HCT116 (cell line): ENCODE data around the gene DIP2B.

Experiments
- CEBPB ChIP-seq: IDR thresholded peaks from 2 replicates; pipeline ENCODE4 v1.6.1; 2012; ENCODE audit warnings: low read depth
- EZH2 ChIP-seq: fragments of 200-600 bp; sonication (generic); IDR thresholded peaks from 2 replicates; pipeline ENCODE4 v1.6.1; 2017; ENCODE audit warnings: antibody characterized with exemption, mixed run types
- POLR2A ChIP-seq: IDR thresholded peaks from 2 replicates; pipeline ENCODE4 v1.7.0; 2011; ENCODE audit warnings: borderline replicate concordance; ENCODE audit not compliant: insufficient read depth, insufficient read length; ENCODE audit errors: extremely low read depth
- POLR2AphosphoS5 ChIP-seq: IDR thresholded peaks from 2 replicates; pipeline ENCODE4 v1.6.1; 2011; ENCODE audit warnings: mild to moderate bottlenecking, low read depth, low read length, moderate library complexity
- TF ChIP-seq, protein P1 (sequence below), 3 experiments: fragments of 200-600 bp in 1 of 3; sonication (generic) in 1 of 3; IDR thresholded peaks in 2 of 3; conservative IDR thresholded peaks in 1 of 3; 2 replicates each; pipeline ENCODE4 v1.5.1; 2012 to 2017; ENCODE audit warnings: low read depth in 2 of 3, low read length in 2 of 3, antibody characterized with exemption in 1 of 3, borderline replicate concordance in 1 of 3, control low read depth in 1 of 3, mild to moderate bottlenecking in 1 of 3, mixed read lengths in 1 of 3, mixed run types in 1 of 3, moderate library complexity in 1 of 3; ENCODE audit not compliant: insufficient read depth in 1 of 3
- TF ChIP-seq, protein P2 (sequence below): IDR thresholded peaks from 2 replicates; pipeline ENCODE4 v1.6.1; 2012

DNA sequence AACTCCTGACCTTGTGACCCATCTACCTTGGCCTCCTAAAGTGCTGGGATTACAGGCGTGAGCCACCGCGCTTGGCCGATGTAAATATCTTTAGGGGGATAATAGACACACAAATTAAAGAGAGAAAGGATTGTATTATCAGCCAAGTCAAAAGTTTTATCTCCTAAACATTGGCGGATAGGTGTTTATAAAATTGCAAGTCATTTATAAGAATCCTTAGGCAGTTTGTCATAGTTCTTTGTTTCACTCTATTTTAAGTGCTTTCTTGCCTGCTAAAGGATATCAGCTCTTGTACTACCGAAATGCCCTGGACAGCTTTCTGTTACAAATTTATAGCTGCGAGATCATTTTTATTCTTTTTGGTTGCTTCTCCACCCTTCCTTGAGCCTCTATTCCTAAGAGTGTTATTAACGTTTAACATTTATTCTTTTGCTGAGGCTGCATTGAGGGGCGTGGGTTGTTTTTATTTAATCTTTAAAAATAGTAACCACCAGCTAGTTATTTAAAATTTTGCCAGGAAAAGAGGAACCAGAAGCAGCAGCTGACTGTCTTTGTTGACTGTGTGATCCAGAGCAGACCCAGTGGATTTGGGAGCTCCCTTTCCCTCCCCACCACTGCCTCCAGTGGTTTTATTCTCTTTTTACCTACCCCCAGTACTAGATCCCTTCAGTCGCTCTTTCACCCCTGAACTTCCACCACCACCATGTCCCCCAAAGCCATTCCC is 106.4 kb downstream of the DIP2B start:
- TF ChIP-seq EZH2, result no peak
- TF ChIP-seq, protein P1, sequence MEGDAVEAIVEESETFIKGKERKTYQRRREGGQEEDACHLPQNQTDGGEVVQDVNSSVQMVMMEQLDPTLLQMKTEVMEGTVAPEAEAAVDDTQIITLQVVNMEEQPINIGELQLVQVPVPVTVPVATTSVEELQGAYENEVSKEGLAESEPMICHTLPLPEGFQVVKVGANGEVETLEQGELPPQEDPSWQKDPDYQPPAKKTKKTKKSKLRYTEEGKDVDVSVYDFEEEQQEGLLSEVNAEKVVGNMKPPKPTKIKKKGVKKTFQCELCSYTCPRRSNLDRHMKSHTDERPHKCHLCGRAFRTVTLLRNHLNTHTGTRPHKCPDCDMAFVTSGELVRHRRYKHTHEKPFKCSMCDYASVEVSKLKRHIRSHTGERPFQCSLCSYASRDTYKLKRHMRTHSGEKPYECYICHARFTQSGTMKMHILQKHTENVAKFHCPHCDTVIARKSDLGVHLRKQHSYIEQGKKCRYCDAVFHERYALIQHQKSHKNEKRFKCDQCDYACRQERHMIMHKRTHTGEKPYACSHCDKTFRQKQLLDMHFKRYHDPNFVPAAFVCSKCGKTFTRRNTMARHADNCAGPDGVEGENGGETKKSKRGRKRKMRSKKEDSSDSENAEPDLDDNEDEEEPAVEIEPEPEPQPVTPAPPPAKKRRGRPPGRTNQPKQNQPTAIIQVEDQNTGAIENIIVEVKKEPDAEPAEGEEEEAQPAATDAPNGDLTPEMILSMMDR (IDR thresholded peaks at IDR 0.05 in 2 of 3, conservative IDR thresholded peaks at IDR 0.05 in 1 of 3; ENCODE audit: borderline replicate concordance in 1 of 3, insufficient read depth in 1 of 3, low read depth in 2 of 3, low read length in 2 of 3), result no peak
- TF ChIP-seq POLR2AphosphoS5, result no peak
- TF ChIP-seq POLR2A, result no peak
- TF ChIP-seq, protein P2, sequence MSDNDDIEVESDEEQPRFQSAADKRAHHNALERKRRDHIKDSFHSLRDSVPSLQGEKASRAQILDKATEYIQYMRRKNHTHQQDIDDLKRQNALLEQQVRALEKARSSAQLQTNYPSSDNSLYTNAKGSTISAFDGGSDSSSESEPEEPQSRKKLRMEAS, result no peak
- no peak for TF ChIP-seq CEBPB
